Adrenal gland (tissue), 5 donors: ENCODE measurements around the gene COL5A1.

Source experiments
- CTCF ChIP-seq, 6 experiments: fragments of 450-650 bp in 4 of 6; fragments of 200-600 bp in 2 of 6; sonication (generic) in 1 of 6; IDR thresholded peaks; 1 replicate in 5 of 6; 2 replicates in 1 of 6; pipeline versions ENCODE4 v1.5.1 to v1.8.0; 2016 to 2021; ENCODE audit warnings: antibody characterized with exemption in 6 of 6, mild to moderate bottlenecking in 2 of 6, moderate library complexity in 1 of 6
- POLR2A ChIP-seq, 2 donors: fragments of 450-650 bp; IDR thresholded peaks; one replicate each; pipeline ENCODE4 v1.6.1; 2017; ENCODE audit warnings: antibody characterized with exemption in 2 of 2, mild to moderate bottlenecking in 2 of 2, moderate library complexity in 1 of 2
- donor health status: DM: no; HTN: no; CAD: no.

DNA sequence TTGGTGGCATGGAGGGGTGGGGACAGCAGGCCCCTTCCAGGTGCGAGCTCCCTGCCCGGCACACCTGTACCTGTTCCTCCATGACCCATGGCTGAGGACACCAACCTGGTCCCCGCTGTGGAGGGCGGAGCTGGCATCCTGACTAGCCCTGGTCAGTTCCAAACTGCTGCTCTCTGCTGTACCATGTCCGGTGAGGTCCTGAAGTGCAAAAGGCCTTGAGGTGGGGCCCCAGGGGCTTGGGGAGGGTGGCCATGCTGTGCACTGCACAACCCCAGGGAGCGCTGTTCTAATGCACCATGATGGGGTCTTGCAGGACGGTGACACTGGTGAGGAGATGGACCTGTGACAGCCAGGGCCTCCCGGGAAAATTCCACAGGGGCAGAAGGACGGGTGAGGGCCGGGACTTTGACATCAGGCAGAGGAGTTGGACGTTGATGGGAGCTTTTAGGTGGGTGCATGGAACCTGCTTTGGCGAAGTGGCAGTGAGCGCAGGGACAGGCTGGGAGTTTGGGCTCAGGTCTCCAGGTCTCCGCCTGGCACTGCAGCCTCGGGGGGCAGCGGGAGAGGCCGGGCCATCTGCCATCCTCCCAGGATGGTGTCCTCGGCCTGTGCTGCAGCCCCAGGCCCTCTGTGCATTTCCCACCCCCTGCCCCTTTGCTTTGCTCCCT is 38.9 kb downstream of the COL5A1 start:
- TF ChIP-seq CTCF (IDR thresholded peaks at IDR 0.05) (no peak), POLR2A (IDR thresholded peaks at IDR 0.05) (no peak)
